ENCODE data around the gene DPPA5. TPM values are rescaled to one million over a fixed set of nuclear protein-coding genes. Genes with fewer than 3 reads are reported as not detected.
A peak's percentile ranks its signal among the peaks of the same experiment; 100 is the strongest.
"Not testable (repeated sequence)": the region's sequence is repeated elsewhere in the genome, so short reads cannot be mapped to it uniquely, and the experiment has no call there.

Gene DPPA5
- total RNA-seq, 1 donor from 2014 or later = not detected

DNA sequence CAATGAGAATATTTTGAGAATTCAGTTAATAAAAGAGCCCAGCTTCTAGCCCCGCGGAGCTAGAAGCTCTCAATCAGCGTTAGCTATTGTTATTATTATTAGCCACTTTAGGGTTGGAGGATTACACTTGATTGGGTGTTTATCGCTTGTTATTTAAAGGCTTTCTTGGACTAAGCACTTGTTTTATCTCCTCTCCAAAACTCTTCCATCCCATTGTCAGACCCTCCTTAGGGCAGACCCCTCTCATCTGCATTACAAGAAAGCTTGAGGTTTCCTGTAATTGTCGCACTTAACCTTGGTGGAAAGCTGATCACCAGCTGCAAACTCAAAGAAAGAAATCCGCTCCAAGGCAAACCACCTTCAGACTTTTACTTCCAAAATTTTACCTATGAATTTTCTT, 4.8 kb downstream of the DPPA5 start:
- no peak for DNase-seq (ENCODE audit: low spot score)
- H3K27me3 Mint-ChIP-seq (ENCODE audit: insufficient read depth) = peaks cover 40% of the 10 kb centered on the region
- no peaks in the 10 kb centered on the region for H3K36me3 Mint-ChIP-seq (ENCODE audit: low read depth)
- H3K27ac Mint-ChIP-seq = no peak overlapping the region
- intact Hi-C loops (cut with micrococcal nuclease) = no loop called here
- no peaks in the 10 kb centered on the region for H3K4me1 Mint-ChIP-seq (ENCODE audit: low read depth)
- no peak overlapping the region for H3K4me3 Mint-ChIP-seq
- no peaks in the 10 kb centered on the region for H3K9me3 Mint-ChIP-seq

DNA sequence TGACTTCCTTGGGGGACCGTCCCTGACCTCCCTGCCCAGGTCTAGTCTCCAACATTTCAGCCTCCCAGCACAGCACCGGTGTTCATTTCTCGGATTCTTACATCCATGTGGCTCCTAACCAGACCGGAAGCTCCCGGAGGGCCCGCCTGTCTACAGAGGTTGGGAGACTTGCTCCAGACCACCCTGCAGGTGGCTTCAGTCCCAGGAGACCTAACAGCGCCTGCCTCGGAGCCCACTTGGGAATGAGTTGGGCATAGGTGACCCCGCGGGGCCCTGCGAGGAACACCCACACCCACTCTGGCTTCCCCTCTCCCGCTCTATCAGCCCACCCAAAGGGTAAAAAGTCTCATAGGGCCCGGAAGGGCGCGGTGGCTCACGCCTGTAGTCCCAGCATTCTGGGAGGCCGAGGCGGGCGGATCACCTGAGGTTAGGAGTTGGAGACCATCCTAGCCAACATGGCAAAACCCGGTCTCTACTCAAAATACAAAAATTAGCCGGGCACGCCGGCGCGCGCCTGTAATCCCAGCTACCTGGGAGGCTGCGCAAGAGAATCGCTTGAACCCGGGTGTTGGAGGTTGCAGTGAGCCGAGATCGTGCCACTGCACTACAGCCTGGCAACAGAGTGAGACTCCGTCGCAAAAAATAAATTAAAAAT, 5.4 kb downstream of the DPPA5 start:
- Mint-ChIP-seq H3K4me1 (ENCODE audit: low read depth) (no peaks in the 10 kb centered on the region), H3K4me3 (no peak overlapping the region), H3K27me3 (ENCODE audit: insufficient read depth) (peaks cover 41% of the 10 kb centered on the region), H3K9me3 (no peaks in the 10 kb centered on the region), H3K27ac (no peak overlapping the region), H3K36me3 (ENCODE audit: low read depth) (no peaks in the 10 kb centered on the region)
- intact Hi-C loops (cut with micrococcal nuclease) = no loop called here
- no peak for DNase-seq (ENCODE audit: low spot score)

DNA sequence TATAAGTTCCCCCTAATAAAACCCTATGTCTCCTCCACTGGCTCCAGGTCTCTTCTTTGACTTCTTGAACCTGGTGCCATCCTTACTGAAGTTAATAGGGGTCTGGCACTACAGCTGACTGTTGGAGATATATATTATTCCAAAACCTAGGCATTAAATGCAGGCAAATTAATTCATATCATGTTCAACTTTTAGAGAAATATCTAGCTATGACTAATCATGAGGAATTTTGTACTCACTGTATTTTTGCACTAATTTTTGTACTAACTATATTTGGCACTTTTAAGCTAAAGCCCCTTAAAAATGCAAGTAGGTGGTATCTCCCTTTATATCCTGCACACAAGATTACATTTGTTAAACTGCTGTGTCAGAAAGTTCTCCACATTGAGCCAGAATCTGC, 10.9 kb downstream of the DPPA5 start:
- Mint-ChIP-seq H3K36me3 (ENCODE audit: low read depth) (no peaks in the 10 kb centered on the region), H3K4me1 (ENCODE audit: low read depth) (no peaks in the 10 kb centered on the region), H3K27me3 (ENCODE audit: insufficient read depth) (peaks cover 22% of the 10 kb centered on the region), H3K9me3 (no peaks in the 10 kb centered on the region), H3K4me3 (no peak overlapping the region), H3K27ac (no peak overlapping the region)
- intact Hi-C loops (cut with micrococcal nuclease) = no loop called here
- no peak for DNase-seq (ENCODE audit: low spot score)

DNA sequence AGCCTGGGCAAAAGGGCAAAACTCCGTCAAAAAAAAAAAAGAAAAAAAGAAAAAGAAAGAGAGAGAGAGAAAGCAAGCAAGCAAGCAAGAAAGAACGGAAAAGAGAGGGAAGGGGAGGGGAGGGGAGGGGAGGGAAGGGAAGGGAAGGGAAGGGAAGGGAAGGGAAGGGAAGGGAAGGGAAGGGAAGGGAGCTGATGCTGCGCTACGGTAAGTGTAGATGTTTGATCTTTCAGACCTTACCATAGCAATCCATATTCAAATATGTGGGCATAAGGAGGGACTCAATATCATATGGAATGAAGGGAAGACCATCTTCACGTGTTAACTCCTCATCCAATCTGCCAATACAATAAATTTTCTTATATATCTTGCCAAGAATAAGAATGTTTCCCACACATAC, 11.9 kb downstream of the DPPA5 start:
- no peak overlapping the region for H3K27ac Mint-ChIP-seq
- no peaks in the 10 kb centered on the region for H3K4me1 Mint-ChIP-seq (ENCODE audit: low read depth)
- H3K9me3 Mint-ChIP-seq = no peaks in the 10 kb centered on the region
- no peak overlapping the region for H3K4me3 Mint-ChIP-seq
- peaks cover 16% of the 10 kb centered on the region for H3K27me3 Mint-ChIP-seq (ENCODE audit: insufficient read depth)
- intact Hi-C loops (cut with micrococcal nuclease) = no loop called here
- no peak for DNase-seq (ENCODE audit: low spot score)
- no peaks in the 10 kb centered on the region for H3K36me3 Mint-ChIP-seq (ENCODE audit: low read depth)

DNA sequence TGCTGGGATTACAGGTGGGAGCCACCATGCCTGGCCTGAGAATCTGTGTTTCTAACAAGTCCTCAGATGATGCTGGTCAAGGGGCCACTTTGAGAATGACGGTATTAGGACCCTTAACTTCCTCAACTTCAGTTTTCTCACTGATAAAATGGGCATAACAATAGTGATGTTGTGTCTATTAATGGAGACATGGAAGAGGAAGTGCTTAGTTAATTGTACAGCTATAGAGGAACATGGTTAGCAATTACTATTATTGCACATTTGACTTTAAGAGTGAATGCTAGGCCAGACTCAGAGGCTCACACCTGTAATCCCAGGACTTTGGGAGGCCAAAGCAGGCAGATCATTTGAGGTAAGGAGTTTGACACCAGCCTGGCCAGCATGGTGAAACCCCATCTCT, 12.7 kb downstream of the DPPA5 start:
- no peak overlapping the region for H3K4me3 Mint-ChIP-seq
- H3K36me3 Mint-ChIP-seq (ENCODE audit: low read depth) = no peaks in the 10 kb centered on the region
- H3K9me3 Mint-ChIP-seq = no peaks in the 10 kb centered on the region
- H3K27me3 Mint-ChIP-seq (ENCODE audit: insufficient read depth) = peaks cover 7% of the 10 kb centered on the region
- intact Hi-C loops (cut with micrococcal nuclease) = no loop called here
- H3K27ac Mint-ChIP-seq = no peak overlapping the region
- H3K4me1 Mint-ChIP-seq (ENCODE audit: low read depth) = no peaks in the 10 kb centered on the region
- no peak for DNase-seq (ENCODE audit: low spot score)

DNA sequence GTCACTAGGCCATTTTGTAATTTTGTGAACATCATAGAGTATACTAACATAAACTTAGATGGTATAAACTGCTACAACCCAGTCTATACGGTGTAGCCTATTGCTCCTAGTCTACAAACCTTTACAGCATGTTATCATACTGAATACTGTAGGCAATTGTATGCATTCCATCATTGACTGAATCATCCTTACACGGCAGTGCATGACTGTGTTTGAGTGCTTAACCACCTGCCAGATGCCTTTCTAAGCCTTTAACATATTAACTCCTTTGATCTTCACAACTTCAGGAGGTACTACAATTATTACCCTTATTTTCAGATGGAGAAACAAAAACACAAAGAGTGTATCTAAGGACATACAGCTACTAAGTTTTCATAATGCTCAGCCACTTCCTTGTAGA, 14.0 kb downstream of the DPPA5 start:
- DNase-seq (ENCODE audit: low spot score) = no peak
- Mint-ChIP-seq H3K27me3 (ENCODE audit: insufficient read depth) (peaks cover 5% of the 10 kb centered on the region), H3K9me3 (no peaks in the 10 kb centered on the region), H3K27ac (no peak overlapping the region), H3K36me3 (ENCODE audit: low read depth) (no peaks in the 10 kb centered on the region), H3K4me1 (ENCODE audit: low read depth) (no peaks in the 10 kb centered on the region), H3K4me3 (no peak overlapping the region)
- intact Hi-C loops (cut with micrococcal nuclease) = no loop called here

DNA sequence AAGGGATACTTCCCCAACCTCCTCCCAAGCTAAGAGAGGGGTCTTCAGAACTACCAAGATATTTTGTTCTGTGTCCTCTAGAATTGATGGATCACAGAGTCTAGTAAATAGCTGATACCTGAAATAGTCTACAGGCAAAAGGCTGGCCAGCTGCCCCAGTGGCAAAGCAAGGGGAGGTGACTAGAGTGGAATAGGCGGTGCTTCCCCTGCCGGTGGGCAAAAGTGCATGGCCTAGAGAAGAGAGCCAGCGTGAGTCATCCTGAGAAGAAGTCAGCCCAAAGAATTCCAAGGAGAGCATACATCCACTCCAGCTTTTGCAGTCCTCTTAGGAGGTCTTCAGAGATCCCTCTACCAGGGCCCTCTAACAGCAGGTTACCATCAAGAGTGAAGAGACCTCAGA, 14.7 kb downstream of the DPPA5 start:
- H3K27ac Mint-ChIP-seq = no peak overlapping the region
- DNase-seq (ENCODE audit: low spot score) = no peak

DNA sequence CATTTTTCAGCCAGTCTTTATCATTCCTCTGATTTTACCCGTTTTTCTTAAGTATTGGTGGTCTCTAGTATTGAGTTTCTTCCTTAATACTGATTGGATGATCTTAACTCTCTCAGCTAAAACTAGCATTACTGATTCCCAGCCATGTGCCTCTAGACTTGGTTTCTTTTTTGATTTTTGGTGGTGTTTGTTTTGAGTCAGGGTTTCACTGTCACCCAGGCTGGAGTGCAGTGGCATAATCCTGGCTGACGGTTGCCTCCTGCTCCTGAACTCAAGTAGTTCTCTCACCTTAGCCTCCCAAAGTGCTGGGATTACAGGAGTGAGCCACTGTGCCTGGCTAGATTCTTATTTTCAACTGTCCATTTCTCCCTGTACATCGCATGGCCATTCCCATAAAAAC, 24.9 kb downstream of the DPPA5 start:
- Mint-ChIP-seq H3K4me3 (no peak overlapping the region), H3K27ac (no peak overlapping the region), H3K27me3 (ENCODE audit: insufficient read depth) (peaks cover 24% of the 10 kb centered on the region), H3K4me1 (ENCODE audit: low read depth) (peaks cover 7% of the 10 kb centered on the region), H3K36me3 (ENCODE audit: low read depth) (no peaks in the 10 kb centered on the region), H3K9me3 (no peaks in the 10 kb centered on the region)
- DNase-seq (ENCODE audit: low spot score) = no peak
- intact Hi-C loops (cut with micrococcal nuclease) = loop anchor here (5.0 kb wide), 1 partner anchor 712 kb away; no protein-coding TSS in a partner anchor

More for the DNA sequence above, 14.7 kb downstream of the DPPA5 start:
- H3K4me1 Mint-ChIP-seq (ENCODE audit: low read depth) = no peaks in the 10 kb centered on the region
- no peaks in the 10 kb centered on the region for H3K36me3 Mint-ChIP-seq (ENCODE audit: low read depth)
- no peak overlapping the region for H3K4me3 Mint-ChIP-seq
- intact Hi-C loops (cut with micrococcal nuclease) = no loop called here
- H3K27me3 Mint-ChIP-seq (ENCODE audit: insufficient read depth) = peaks cover 4% of the 10 kb centered on the region
- H3K9me3 Mint-ChIP-seq = no peaks in the 10 kb centered on the region

DNA sequence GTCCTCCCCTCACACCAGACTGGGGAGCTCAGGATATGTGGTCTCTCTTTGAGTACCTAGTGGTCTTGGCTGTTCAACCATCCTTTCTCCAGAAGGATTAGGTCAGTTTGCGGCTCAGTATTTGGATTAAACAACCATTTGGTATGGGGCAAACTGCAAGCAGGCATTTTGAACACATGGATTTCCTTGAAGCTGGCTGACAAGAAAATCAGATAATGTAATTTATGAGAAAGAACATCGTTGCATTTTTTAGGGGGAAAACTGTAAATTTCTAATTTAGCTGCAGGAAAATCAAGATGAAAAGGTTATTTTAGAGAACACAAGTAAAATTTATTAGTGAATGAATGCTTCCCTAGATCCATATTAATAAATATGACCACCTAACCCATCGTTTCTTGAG, 25.3 kb downstream of the DPPA5 start:
- no peak for DNase-seq (ENCODE audit: low spot score)
- H3K27ac Mint-ChIP-seq = no peak overlapping the region
- no peak overlapping the region for H3K4me3 Mint-ChIP-seq
- intact Hi-C loops (cut with micrococcal nuclease) = loop anchor here (5.0 kb wide), 1 partner anchor 711 kb away; no protein-coding TSS in a partner anchor
- H3K4me1 Mint-ChIP-seq (ENCODE audit: low read depth) = peaks cover 7% of the 10 kb centered on the region
- no peaks in the 10 kb centered on the region for H3K36me3 Mint-ChIP-seq (ENCODE audit: low read depth)
- H3K27me3 Mint-ChIP-seq (ENCODE audit: insufficient read depth) = peaks cover 24% of the 10 kb centered on the region
- H3K9me3 Mint-ChIP-seq = no peaks in the 10 kb centered on the region

DNA sequence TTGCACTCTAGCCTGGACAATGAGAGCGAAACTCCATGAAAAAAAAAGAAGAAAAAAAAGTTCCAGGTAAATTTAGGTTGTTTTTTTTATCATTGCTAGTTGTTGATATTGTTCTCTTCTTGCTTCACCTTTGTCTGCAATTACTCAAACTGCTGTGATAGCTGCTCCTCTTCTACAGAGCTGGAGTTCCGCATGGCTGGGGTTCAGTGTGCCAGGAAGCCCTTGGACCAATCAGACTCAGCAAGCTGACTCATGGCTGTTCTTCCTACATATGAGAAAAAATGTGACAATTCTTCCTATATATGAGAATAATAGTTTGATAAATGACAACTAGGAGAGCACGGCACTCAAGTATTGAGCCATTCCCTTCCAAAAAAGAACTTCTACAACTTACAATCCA, 28.4 kb downstream of the DPPA5 start:
- intact Hi-C loops (cut with micrococcal nuclease) = loop anchor here (1.0 to 5.0 kb wide), 5 partner anchors 40 to 913 kb away; no protein-coding TSS in a partner anchor
- Mint-ChIP-seq H3K27me3 (ENCODE audit: insufficient read depth) (peaks cover 14% of the 10 kb centered on the region), H3K9me3 (no peaks in the 10 kb centered on the region), H3K4me3 (no peak overlapping the region), H3K27ac (no peak overlapping the region), H3K36me3 (ENCODE audit: low read depth) (no peaks in the 10 kb centered on the region), H3K4me1 (ENCODE audit: low read depth) (peaks cover 7% of the 10 kb centered on the region)
- no peak for DNase-seq (ENCODE audit: low spot score)

DNA sequence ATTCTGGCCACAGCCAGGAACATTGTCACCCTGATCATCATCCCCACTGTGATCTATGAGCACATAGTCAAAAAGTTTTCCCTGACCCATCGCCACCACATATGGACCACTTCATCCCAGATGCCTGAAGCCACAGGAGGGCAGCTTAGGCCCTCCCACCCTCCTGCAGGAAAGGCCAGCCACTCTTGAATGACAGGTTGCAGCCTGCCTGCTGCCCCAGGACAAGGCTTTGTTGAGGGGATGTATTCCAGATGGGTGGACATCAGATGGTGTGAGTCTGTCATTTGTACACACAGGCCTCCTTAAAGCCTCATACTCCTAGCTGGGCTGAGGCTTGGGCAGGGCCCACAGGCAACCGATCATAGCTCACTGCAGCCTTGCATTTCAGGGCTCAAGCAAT, 30.8 kb downstream of the DPPA5 start:
- Mint-ChIP-seq H3K4me3 (no peak overlapping the region), H3K27me3 (ENCODE audit: insufficient read depth) (peaks cover 20% of the 10 kb centered on the region), H3K27ac (no peak overlapping the region), H3K4me1 (ENCODE audit: low read depth) (no peaks in the 10 kb centered on the region), H3K36me3 (ENCODE audit: low read depth) (no peaks in the 10 kb centered on the region), H3K9me3 (peaks cover under 1% of the 10 kb centered on the region)
- intact Hi-C loops (cut with micrococcal nuclease) = no loop called here
- DNase-seq (ENCODE audit: low spot score) = no peak

DNA sequence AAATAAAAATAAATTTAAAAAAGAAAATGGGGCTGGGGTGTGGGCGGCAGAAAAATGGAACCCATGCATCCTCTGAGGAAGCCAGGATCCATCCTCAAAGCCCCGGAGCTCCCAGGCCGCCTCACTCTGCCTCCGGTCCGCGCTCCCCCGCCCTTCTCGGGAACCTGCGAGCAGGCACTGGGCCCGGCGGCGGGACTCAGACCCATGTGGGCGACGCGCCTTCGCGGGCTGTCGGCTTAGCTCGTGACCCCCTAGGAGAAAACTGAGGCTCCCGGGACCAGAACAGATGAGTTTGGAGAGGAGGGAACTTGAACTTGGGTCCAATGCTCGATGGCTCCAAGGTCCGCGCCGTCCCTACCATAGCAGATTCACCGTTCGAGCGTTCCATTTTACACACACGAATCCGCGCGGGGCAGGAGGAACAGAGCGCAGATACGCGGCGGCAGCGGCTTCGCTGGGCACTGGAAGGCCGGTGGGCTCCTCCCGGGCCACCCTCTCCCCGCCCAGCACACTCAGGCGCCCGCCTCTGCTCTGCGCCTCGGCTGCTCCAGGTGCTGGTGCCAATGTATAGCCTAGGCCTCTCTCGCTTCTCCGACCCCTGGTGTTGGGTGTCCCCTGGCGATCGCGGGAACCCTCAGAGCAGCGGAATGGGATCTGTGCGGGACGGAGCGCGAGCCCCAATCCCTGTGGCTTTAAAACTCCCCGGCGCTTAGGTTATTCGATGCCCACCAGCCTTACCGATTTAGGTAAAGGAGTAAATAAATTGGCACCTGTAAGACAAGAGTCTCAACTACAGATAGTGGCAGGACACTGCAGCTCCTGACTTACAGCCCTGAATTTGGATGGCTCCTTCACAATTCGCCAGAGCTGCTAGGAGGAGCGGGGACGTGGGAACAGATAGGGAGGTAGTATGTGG, 39.2 kb downstream of the DPPA5 start:
- peaks cover 56% of the 10 kb centered on the region for H3K27me3 Mint-ChIP-seq (ENCODE audit: insufficient read depth)
- no peaks in the 10 kb centered on the region for H3K36me3 Mint-ChIP-seq (ENCODE audit: low read depth)
- peaks cover 10% of the 10 kb centered on the region for H3K4me1 Mint-ChIP-seq (ENCODE audit: low read depth)
- intact Hi-C loops (cut with micrococcal nuclease) = loop anchor here (5.0 kb wide), 1 partner anchor 693 kb away; the partner anchor contains the start of gene KCNQ5
- H3K4me3 Mint-ChIP-seq = no peak overlapping the region
- no peak overlapping the region for H3K27ac Mint-ChIP-seq
- no peak for DNase-seq (ENCODE audit: low spot score)
- peaks cover 17% of the 10 kb centered on the region for H3K9me3 Mint-ChIP-seq

DNA sequence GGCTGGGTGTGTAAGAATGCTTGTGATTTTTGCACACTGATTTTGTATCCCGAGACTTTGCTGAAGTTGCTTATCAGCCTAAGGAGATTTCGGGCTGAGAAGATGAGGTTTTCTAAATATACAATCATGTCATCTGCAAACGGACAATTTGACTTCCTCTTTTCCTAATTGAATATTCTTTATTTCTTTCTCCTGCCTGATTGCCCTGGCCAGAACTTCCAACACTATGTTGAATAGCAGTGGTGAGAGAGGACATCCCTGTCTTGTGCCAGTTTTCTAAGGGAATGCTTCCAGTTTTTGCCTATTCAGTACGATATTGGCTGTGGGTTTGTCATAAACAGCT, 43.6 kb downstream of the DPPA5 start:
- peak overlapping the region; percentile 50 for H3K27ac Mint-ChIP-seq
- H3K9me3 Mint-ChIP-seq; H3K36me3 Mint-ChIP-seq (ENCODE audit: low read depth); DNase-seq (ENCODE audit: low spot score): not testable (repeated sequence)
- H3K4me1 Mint-ChIP-seq (ENCODE audit: low read depth) = peaks cover 25% of the 10 kb centered on the region
- peak overlapping the region; percentile 95 for H3K4me3 Mint-ChIP-seq
- peaks cover 43% of the 10 kb centered on the region for H3K27me3 Mint-ChIP-seq (ENCODE audit: insufficient read depth)
- intact Hi-C loops (cut with micrococcal nuclease) = loop anchor here (5.0 kb wide), 1 partner anchor 688 kb away; the partner anchor contains the start of gene KCNQ5

Measured in activated T-helper 1 cell treated with anti-CD3 and anti-CD28 coated beads, Interleukin-12 subunit alpha, Interleukin-12 subunit beta, Interleukin-2, Interleukin-4 antibody, amounts not matched to agents 30 ng/mL and 10 ng/mL and 1 ng/mL, durations not matched to agents 14 hours and 24 hours and 36 hours (primary cell).